Measurements from ENCODE around the gene FBXO28.

- TF ChIP-seq POLR2AphosphoS5 (IDR thresholded peaks at IDR 0.05) (no peak), CTCF (IDR thresholded peaks at IDR 0.05) (no peak), POLR2A (IDR thresholded peaks at IDR 0.05) (no peak)
Observed at GRCh38 chr1:224070521-224070920, 43.4 kb upstream of the FBXO28 start.

Data from transverse colon (tissue), 4 donors.